Retinal pigment epithelial cell (primary cell): ENCODE results near the gene ANKS6.
"Not testable (repeated sequence)": the region's sequence is repeated elsewhere in the genome, so short reads cannot be mapped to it uniquely, and the experiment has no call there.

Experiments
- DNase-seq: peaks from one replicate; pipeline ENCODE4 v3.0.0-alpha.2; 2010; ENCODE audit warnings: low read depth
- H3K4me3 ChIP-seq: 2 replicates; pipeline ENCODE4 v1.5.1; 2011; ENCODE audit warnings: mild to moderate bottlenecking, low read length, control low read depth, moderate library complexity
- TF ChIP-seq, protein P1 (sequence below): conservative IDR thresholded peaks from 2 replicates; pipeline ENCODE4 v1.5.1; 2011; ENCODE audit warnings: low read depth, low read length, control low read depth, inconsistent platforms

Gene ANKS6

DNA sequence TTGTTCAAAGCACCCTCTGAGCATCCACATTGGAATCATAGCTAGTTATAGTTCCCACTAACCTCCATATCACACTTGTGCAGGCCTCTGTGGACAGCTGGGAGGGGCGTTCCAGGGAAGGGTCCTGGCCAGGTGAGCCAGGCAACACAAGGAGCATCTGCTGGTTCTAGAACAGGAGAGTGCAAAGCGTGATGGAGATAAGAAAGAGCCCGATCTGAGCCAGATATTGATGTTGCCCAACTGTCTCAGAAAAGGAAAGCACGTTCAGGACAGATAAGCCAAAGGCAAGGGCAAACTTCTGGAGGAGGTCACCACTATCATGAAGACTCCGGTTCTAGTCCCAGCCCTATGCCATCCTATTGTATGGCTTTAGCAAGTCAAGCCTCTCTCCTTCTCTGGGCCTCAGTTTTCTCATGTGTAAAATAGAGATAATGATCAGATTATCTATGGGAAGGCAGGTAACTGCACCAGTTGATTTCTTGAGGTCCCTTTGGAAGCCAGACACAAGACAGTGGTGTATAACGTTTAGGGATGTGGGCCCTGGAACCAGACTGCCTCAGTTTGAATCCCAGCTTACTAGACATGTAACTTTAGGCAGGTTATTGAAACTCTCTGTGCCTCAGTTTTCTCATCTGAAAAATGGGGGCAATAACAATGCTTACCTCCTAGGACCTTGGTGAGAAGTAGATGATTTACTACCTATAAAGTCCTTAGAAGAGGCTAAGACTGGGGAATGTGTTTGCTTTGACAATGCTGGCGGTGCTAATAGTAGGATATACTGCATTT, 107.5 kb downstream of the ANKS6 start:
- TF ChIP-seq, protein P1, sequence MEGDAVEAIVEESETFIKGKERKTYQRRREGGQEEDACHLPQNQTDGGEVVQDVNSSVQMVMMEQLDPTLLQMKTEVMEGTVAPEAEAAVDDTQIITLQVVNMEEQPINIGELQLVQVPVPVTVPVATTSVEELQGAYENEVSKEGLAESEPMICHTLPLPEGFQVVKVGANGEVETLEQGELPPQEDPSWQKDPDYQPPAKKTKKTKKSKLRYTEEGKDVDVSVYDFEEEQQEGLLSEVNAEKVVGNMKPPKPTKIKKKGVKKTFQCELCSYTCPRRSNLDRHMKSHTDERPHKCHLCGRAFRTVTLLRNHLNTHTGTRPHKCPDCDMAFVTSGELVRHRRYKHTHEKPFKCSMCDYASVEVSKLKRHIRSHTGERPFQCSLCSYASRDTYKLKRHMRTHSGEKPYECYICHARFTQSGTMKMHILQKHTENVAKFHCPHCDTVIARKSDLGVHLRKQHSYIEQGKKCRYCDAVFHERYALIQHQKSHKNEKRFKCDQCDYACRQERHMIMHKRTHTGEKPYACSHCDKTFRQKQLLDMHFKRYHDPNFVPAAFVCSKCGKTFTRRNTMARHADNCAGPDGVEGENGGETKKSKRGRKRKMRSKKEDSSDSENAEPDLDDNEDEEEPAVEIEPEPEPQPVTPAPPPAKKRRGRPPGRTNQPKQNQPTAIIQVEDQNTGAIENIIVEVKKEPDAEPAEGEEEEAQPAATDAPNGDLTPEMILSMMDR: no peak
- DNase-seq: no peak
- no peak overlapping the region for H3K4me3 ChIP-seq

DNA sequence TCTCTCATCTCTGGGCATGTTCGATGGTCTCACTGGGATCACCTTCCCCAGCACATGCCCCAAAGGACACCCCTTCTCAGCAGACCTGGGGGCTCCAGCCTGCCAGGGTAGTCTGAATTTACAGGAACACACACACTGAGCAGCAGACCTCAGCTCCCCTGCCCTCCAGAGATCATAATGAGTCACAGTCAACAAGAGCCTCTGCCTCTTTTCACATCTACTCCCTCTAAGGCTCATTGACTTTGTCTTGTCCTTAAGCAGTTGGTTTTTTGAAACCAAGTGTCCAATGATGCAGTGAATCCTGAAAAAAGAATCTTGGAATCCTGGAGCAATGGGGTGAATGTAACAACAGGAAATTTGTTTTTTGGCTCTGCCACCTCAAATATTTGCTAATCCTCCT, 108.4 kb downstream of the ANKS6 start:
- TF ChIP-seq, protein P1: no peak
- no peak overlapping the region for H3K4me3 ChIP-seq
- no peak for DNase-seq

DNA sequence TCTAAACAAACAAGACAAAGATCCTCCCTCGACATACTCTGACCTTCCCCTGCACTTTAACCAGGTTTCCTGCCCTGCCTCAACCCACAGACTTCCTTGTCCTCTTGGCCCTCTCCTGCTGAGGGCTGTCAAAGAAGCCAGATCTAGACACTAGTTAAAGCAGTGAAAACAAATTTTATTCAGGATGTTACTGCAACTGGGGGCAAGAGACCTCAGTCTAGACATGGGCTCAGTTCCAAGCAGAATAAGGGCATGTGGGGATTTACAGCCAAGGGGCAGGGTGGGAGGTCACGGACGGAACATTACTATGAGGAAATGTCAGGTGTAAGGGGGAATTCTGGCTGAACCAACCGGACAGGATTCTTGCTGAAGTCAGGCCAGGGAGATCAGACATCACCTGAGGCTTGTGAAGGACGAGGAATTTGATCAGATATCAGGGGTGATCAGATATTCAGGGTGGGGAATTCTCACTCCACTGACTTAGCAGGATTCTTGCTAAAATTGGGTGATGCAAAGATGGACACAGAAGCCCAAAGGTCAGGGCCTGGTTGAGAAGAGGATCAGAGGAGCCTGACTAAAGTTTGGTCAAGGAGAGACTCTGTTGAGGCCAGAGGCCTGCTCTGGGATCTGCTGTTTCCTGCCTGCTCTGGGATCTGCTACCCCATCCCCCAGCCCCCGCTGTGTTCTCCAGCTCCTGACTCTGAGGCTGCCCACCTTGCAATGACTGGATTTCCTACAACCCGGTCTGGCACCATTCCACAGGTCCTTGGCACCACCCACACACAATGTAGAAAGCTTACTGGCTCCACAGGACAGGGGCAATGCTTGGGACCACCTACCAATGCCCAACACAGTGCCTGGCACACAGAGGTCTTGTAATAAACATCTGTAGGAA, 109.1 kb downstream of the ANKS6 start:
- TF ChIP-seq, protein P1: no peak

DNA sequence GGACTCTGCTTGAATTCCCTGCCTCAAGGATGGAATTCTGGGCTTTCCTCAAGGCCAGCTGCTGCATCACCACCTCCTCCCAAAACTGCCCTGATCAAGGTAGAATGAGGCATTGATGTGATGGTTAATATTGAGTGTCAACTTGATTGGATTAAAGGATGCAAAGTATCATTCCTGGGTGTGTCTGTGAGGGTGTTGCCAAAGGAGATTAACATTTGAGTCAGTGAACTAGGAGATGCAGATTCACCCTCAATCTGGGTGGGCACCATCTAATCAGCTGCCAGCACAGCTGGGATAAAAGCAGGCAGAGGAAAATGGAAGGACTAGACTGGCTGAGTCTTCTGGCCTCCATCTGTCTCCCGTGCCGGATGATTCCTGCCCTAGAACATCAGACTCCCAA, 111.5 kb downstream of the ANKS6 start:
- H3K4me3 ChIP-seq, DNase-seq: not testable (repeated sequence)

More for the DNA sequence above, 109.1 kb downstream of the ANKS6 start:
- H3K4me3 ChIP-seq: no peak overlapping the region
- no peak for DNase-seq
